Transverse colon (tissue), 3 donors: ENCODE data around the gene MED25.

Experiments used
- CTCF ChIP-seq, 5 experiments: fragments of 200-600 bp in 3 of 5; fragments of 450-650 bp in 2 of 5; sonication (generic) in 3 of 5; IDR thresholded peaks; 1 replicate in 2 of 5; 2 replicates in 3 of 5; pipeline ENCODE4 v1.5.1; 2016 to 2017; ENCODE audit warnings: antibody characterized with exemption in 5 of 5, inconsistent platforms in 3 of 5, mild to moderate bottlenecking in 2 of 5, moderate library complexity in 1 of 5
- POLR2A ChIP-seq: fragments of 450-650 bp; IDR thresholded peaks from one replicate; pipeline ENCODE4 v1.6.1; 2016; ENCODE audit warnings: antibody characterized with exemption, mild to moderate bottlenecking, moderate library complexity

- TF ChIP-seq CTCF (IDR thresholded peaks at IDR 0.05) = no peak
- peak; percentile 27 for TF ChIP-seq POLR2A
These were observed 9.4 kb upstream of the MED25 start for GRCh38 chr19:49808711-49809159.
